Smooth muscle cell (in vitro differentiated cells): ENCODE results near the gene PDE4D. TPM values are rescaled to one million over a fixed set of nuclear protein-coding genes. Genes with fewer than 3 reads are reported as not detected.

Source experiments
- DNase-seq: peaks from one replicate; lab custom pipeline; 2025; ENCODE audit not compliant: unreplicated experiment; lab: John Stamatoyannopoulos, UW
- H2AFZ ChIP-seq: fragments of 200-600 bp; sonication (generic); 2 replicates; pipeline ENCODE4 v1.6.0; 2016; ENCODE audit warnings: antibody characterized with exemption, low read depth, mild to moderate bottlenecking
- H3F3A ChIP-seq: fragments of 200-600 bp; sonication (generic); 2 replicates; pipeline ENCODE4 v1.6.0; 2017; ENCODE audit warnings: antibody characterized with exemption, low read depth
- H3K27ac ChIP-seq: fragments of 200-600 bp; sonication (generic); 2 replicates; pipeline ENCODE4 v1.5.1; 2016; ENCODE audit warnings: low read depth, mild to moderate bottlenecking
- H3K27me3 ChIP-seq: fragments of 200-600 bp; sonication (generic); 2 replicates; pipeline ENCODE4 v1.6.1; 2016; ENCODE audit warnings: low read depth, mild to moderate bottlenecking
- H3K36me3 ChIP-seq: fragments of 200-600 bp; sonication (generic); 2 replicates; pipeline ENCODE4 v1.5.1; 2016; ENCODE audit warnings: low read depth
- H3K4me1 ChIP-seq: fragments of 200-600 bp; sonication (generic); 2 replicates; pipeline ENCODE4 v1.5.1; 2016; ENCODE audit warnings: low read depth
- H3K4me2 ChIP-seq: fragments of 200-600 bp; sonication (generic); 2 replicates; pipeline ENCODE4 v1.6.0; 2016; ENCODE audit warnings: mild to moderate bottlenecking
- H3K4me3 ChIP-seq: fragments of 200-600 bp; sonication (generic); 2 replicates; pipeline ENCODE4 v1.5.1; 2016; ENCODE audit warnings: mild to moderate bottlenecking
- H3K79me2 ChIP-seq: fragments of 200-600 bp; sonication (generic); 2 replicates; pipeline ENCODE4 v1.6.0; 2016; ENCODE audit warnings: low read depth, mild to moderate bottlenecking
- H3K9ac ChIP-seq: fragments of 200-600 bp; sonication (generic); 2 replicates; pipeline ENCODE4 v1.6.0; 2016; ENCODE audit warnings: low read depth
- H3K9me3 ChIP-seq: fragments of 200-600 bp; sonication (generic); replicated peaks from 2 replicates; pipeline ENCODE4 v1.5.1; 2016; ENCODE audit warnings: low read depth
- H4K20me1 ChIP-seq: fragments of 200-600 bp; sonication (generic); 2 replicates; pipeline ENCODE4 v1.6.0; 2016; ENCODE audit warnings: low read depth
- CTCF ChIP-seq: fragments of 200-600 bp; sonication (generic); IDR thresholded peaks from 2 replicates; pipeline ENCODE4 v1.5.1; 2017; ENCODE audit warnings: borderline replicate concordance, mild to moderate bottlenecking, antibody characterized with exemption; ENCODE audit not compliant: insufficient read depth, poor library complexity, severe bottlenecking
- WGBS: methylation state at CpG from one replicate; pipeline ENCODE4 v1.1.7; 2016; ENCODE audit warnings: low lambda C conversion rate; 5-methylcytosine and 5-hydroxymethylcytosine counted together
- polyA plus RNA-seq: library from polyadenylated mRNA; unstranded; fragments of >200 nt; fragmentation: Nextera tagmentation; extraction: Ambion mirVana; gene quantifications from 2 replicates; pipeline ENCODE4 v1.2.1, GENCODE V29; 2016
- total RNA-seq: library from RNA; depleted of rRNA; stranded (reverse); fragments of >200 nt; gene quantifications from 2 replicates; pipeline ENCODE4 v1.2.3, GENCODE V29; 2014

PDE4D gene
- total and polyA plus RNA-seq, 2 experiments from 2014 or later = 16.4 to 61.0 TPM

- no peak overlapping the region for H3K4me2 ChIP-seq
- H3K9ac ChIP-seq = no peak overlapping the region
- H3K27me3 ChIP-seq = peaks cover 16% of the 10 kb centered on the region
- no peak overlapping the region for H2AFZ ChIP-seq
- no peaks in the 10 kb centered on the region for H3K36me3 ChIP-seq
- H4K20me1 ChIP-seq = no peaks in the 10 kb centered on the region
- no peaks in the 10 kb centered on the region for H3F3A ChIP-seq
- no peaks in the 10 kb centered on the region for H3K79me2 ChIP-seq
- H3K9me3 ChIP-seq = no peaks in the 10 kb centered on the region
- H3K4me1 ChIP-seq = peaks cover 6% of the 10 kb centered on the region
- WGBS = 71% methylated on average over 2 of the region's 2 CpGs
- no peak for DNase-seq
- no peak overlapping the region for H3K27ac ChIP-seq
- H3K4me3 ChIP-seq = no peak overlapping the region
- no peak for TF ChIP-seq CTCF
These were observed 120.8 kb downstream of the PDE4D start for GRCh38 chr5:59772757-59773156.

- Histone ChIP-seq H3K27me3 (peaks cover 11% of the 10 kb centered on the region), H3F3A (no peaks in the 10 kb centered on the region), H3K36me3 (no peaks in the 10 kb centered on the region), H3K4me3 (no peak overlapping the region), H3K27ac (no peak overlapping the region), H3K79me2 (peaks cover 4% of the 10 kb centered on the region), H3K4me2 (no peak overlapping the region), H3K9me3 (no peaks in the 10 kb centered on the region), H3K4me1 (peaks cover 6% of the 10 kb centered on the region), H3K9ac (no peak overlapping the region), H2AFZ (no peak overlapping the region), H4K20me1 (no peaks in the 10 kb centered on the region)
- no peak for TF ChIP-seq CTCF
- no peak for DNase-seq
- whole genome bisulfite sequencing = 78% methylated on average over 2 of the region's 2 CpGs
These were observed 121.3 kb downstream of the PDE4D start for GRCh38 chr5:59772206-59772605.

DNA sequence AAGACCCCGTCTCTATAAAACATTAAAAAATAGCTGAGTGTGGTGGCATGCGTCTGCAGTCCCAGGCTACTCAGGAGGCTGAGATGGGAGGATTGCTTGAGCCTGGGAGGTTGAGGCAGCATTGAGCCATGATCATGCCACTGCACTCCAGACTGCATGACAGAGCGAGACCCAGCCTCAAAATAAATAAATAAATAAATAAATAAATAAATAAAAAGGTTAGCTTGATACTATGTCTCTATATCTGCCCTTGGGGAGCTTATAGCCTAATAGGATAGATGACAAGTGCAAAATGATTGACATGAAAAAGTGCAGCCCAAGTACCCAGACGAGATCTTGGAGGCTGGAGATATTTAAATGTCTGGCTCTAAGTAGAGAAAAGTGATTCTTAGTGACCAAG lies 122.6 kb downstream of the PDE4D start:
- no peaks in the 10 kb centered on the region for H3K36me3 ChIP-seq
- H3K27ac ChIP-seq = no peak overlapping the region
- no peak overlapping the region for H3K9ac ChIP-seq
- no peaks in the 10 kb centered on the region for H3K9me3 ChIP-seq
- H3K27me3 ChIP-seq = peaks cover 3% of the 10 kb centered on the region
- no peak overlapping the region for H3K4me2 ChIP-seq
- peaks cover 6% of the 10 kb centered on the region for H3K4me1 ChIP-seq
- 88% methylated on average over 4 of the region's 4 CpGs for WGBS
- no peak overlapping the region for H2AFZ ChIP-seq
- DNase-seq = no peak
- no peaks in the 10 kb centered on the region for H3F3A ChIP-seq
- no peaks in the 10 kb centered on the region for H4K20me1 ChIP-seq
- TF ChIP-seq CTCF = no peak
- peaks cover 17% of the 10 kb centered on the region for H3K79me2 ChIP-seq
- no peak overlapping the region for H3K4me3 ChIP-seq

GRCh38 chr5:59769832-59770231 lies 123.7 kb downstream of the PDE4D start:
- Histone ChIP-seq H3K79me2 (peaks cover 28% of the 10 kb centered on the region), H3K9ac (no peak overlapping the region), H3K9me3 (no peaks in the 10 kb centered on the region), H3K4me2 (peak overlapping the region; percentile 89), H4K20me1 (no peaks in the 10 kb centered on the region), H3K36me3 (no peaks in the 10 kb centered on the region), H3K27ac (peak overlapping the region; percentile 52), H3K4me1 (peaks cover 6% of the 10 kb centered on the region), H3F3A (no peaks in the 10 kb centered on the region), H2AFZ (no peak overlapping the region), H3K4me3 (no peak overlapping the region), H3K27me3 (no peaks in the 10 kb centered on the region)
- no peak for TF ChIP-seq CTCF
- DNase-seq = no peak
